Measurements from ENCODE around the gene IL1RAPL1.

DNA sequence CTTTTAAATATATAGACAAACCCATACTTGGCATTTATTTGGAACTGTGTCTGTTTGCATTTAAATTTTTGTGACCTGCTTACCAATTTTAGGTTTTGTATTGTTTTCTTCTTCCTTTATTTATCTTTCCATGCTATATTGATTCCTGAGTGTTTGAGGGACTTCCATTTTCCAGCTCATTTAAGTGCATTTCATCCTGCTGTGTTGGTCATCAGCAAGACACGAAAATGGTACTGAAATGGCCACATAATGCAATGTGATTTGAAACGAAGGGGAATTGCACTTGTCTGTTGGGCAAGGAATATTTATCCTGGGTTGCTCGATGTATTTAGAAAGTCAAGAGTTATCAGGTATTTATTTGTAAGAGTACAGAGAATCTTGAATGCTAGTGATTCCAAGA lies 1103.8 kb downstream of the IL1RAPL1 start:
- TF ChIP-seq EP400 (IDR thresholded peaks at IDR 0.05) (no peak), ETV6 (IDR thresholded peaks at IDR 0.05; ENCODE audit: borderline replicate concordance in 1 of 2, low read depth in 2 of 2, low read length in 1 of 2) (no peak), ETV6 (CRISPR knock-in tag; IDR thresholded peaks at IDR 0.05; ENCODE audit: borderline replicate concordance) (no peak), POLR2AphosphoS5 (IDR thresholded peaks at IDR 0.05; ENCODE audit: control insufficient read depth, insufficient read depth, low read depth, low read length) (no peak), CTCF (IDR thresholded peaks at IDR 0.05 in 2 of 3, conservative IDR thresholded peaks at IDR 0.05 in 1 of 3; ENCODE audit: insufficient read depth in 2 of 3, low read depth in 1 of 3, low read length in 3 of 3) (no peak), POLR2A (conservative IDR thresholded peaks at IDR 0.05) (no peak), MAFF (IDR thresholded peaks at IDR 0.05; ENCODE audit: low read length) (no peak)

All from K562 (cell line).